OCI-LY3 (cell line): ENCODE data around the gene TBC1D16.

Experiments
- EZH2phosphoT487 ChIP-seq: fragments of 200-600 bp; shearing (Covaris generic); IDR thresholded peaks from 2 replicates; pipeline ENCODE4 v1.6.1; 2018; ENCODE audit warnings: antibody characterized with exemption, mixed run types, low read depth
- TF ChIP-seq, protein P1 (sequence below): fragments of 200-600, 300-600 bp; sonication (generic); IDR thresholded peaks from 2 replicates; pipeline ENCODE4 v1.5.1; 2014; ENCODE audit warnings: antibody characterized with exemption, low read length, low read depth

DNA sequence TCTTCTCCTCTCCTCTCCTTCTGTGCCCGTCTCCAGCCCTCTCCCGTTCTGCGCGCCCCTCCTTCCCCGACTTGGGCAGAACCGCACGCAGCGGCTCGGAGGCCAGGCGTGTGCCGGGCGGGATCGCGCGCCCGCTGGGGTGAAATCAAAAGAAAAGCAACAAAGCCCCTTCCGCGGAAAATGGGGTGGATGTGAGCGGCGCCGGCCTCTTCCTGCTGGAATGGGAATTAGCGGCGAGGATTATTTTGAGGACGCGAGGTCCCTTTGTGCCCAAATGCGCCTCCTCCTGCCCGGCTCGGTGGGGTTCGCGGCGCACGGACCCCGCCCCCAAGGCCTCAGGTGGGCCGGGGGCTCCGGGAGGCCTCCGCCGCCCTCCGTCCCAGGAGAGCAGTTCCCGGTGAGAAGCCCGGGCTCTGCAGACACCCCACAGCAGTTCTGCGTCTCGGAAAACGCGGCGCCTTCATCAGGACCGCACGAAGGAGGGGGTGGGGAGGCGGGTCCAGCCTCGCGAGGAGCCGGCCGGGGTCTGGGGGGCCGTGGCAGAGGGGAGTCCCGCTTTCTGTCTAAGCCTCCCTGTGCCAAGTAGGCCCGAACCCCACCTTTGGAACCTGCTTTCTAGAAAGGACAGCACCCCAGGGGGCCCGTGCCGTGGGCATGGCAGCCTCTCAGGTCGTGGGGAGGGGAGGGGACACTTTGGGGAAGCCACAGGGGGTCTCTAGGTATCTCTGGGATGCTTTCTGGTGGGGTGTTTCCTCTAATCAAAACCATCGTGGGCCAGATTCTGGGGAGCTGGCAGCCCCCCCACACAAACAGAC is 105.4 kb downstream of the TBC1D16 start:
- TF ChIP-seq, protein P1, sequence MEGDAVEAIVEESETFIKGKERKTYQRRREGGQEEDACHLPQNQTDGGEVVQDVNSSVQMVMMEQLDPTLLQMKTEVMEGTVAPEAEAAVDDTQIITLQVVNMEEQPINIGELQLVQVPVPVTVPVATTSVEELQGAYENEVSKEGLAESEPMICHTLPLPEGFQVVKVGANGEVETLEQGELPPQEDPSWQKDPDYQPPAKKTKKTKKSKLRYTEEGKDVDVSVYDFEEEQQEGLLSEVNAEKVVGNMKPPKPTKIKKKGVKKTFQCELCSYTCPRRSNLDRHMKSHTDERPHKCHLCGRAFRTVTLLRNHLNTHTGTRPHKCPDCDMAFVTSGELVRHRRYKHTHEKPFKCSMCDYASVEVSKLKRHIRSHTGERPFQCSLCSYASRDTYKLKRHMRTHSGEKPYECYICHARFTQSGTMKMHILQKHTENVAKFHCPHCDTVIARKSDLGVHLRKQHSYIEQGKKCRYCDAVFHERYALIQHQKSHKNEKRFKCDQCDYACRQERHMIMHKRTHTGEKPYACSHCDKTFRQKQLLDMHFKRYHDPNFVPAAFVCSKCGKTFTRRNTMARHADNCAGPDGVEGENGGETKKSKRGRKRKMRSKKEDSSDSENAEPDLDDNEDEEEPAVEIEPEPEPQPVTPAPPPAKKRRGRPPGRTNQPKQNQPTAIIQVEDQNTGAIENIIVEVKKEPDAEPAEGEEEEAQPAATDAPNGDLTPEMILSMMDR: no peak
- no peak for TF ChIP-seq EZH2phosphoT487
